Kidney epithelial cell (primary cell): ENCODE data around the gene RIPPLY1. TPM values are rescaled to one million over a fixed set of nuclear protein-coding genes. Genes with fewer than 3 reads are reported as not detected.

ENCODE experiments used
- DNase-seq: peaks from one replicate; pipeline ENCODE4 v3.0.0-alpha.2; 2010; ENCODE audit warnings: low read depth
- H3K27me3 ChIP-seq: 2 replicates; pipeline ENCODE4 v1.6.0; 2011; ENCODE audit warnings: low read length; ENCODE audit not compliant: control insufficient read depth, insufficient read depth
- H3K36me3 ChIP-seq: 2 replicates; pipeline ENCODE4 v1.5.1; 2011; ENCODE audit warnings: low read length; ENCODE audit not compliant: control insufficient read depth, insufficient read depth
- H3K4me3 ChIP-seq: 2 replicates; pipeline ENCODE4 v1.5.1; 2011; ENCODE audit warnings: low read depth, mild to moderate bottlenecking, control low read depth, low read length
- CTCF ChIP-seq: IDR thresholded peaks from 2 replicates; pipeline ENCODE4 v1.5.1; 2011; ENCODE audit warnings: mild to moderate bottlenecking, moderate library complexity, low read length, control low read depth, inconsistent platforms; ENCODE audit not compliant: insufficient read depth, poor library complexity, severe bottlenecking
- total RNA-seq: library from RNA; depleted of rRNA; stranded (reverse); fragments of >200 nt; gene quantifications from 2 replicates; pipeline ENCODE4 v1.2.3, GENCODE V29; 2015

Gene RIPPLY1
- total RNA-seq, 1 donor from 2014 or later = not detected

DNA sequence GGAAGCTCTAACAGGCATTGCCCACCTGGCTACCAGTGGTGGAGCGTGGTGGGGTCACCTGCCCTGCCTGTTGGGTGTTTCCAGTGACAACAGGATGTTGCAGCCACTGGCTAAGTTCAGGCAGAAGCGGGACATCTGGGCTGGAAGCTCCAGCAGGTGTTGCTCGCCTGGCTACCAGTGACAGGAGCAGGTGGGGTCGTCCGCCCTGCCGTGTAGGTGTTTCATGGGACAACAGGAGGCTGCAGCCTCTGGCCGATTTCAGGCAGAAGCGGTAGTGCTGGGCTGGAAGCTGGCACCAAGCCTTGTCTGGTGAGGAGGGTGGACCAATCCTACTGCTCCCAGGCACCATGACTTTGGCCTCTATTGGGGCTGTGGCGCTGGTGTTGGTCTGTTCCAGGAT, 39.4 kb downstream of the RIPPLY1 start:
- no peak for DNase-seq
- TF ChIP-seq CTCF = no peak
- Histone ChIP-seq H3K27me3 (no peaks in the 10 kb centered on the region), H3K4me3 (no peak overlapping the region), H3K36me3 (no peaks in the 10 kb centered on the region)

GRCh38 chrX:106862972-106863688, 40.0 kb downstream of the RIPPLY1 start:
- peak; percentile 48 for TF ChIP-seq CTCF
- Histone ChIP-seq H3K36me3 (no peaks in the 10 kb centered on the region), H3K27me3 (no peaks in the 10 kb centered on the region), H3K4me3 (no peak overlapping the region)
- no peak for DNase-seq

Other genes starting within 250 kb of the RIPPLY1 start
- 0.33 and 1.8 TPM in 2 replicates for gene RNF128, start 176.6 kb downstream of the RIPPLY1 start, total RNA-seq
- gene TBC1D8B, start 100.7 kb downstream of the RIPPLY1 start, total RNA-seq = 1.3 and 1.8 TPM in 2 replicates
- 0.13 TPM in 1 of 2 replicates, not detected in the other for gene CLDN2, start 17.1 kb upstream of the RIPPLY1 start, total RNA-seq
- 13.9 and 14.9 TPM in 2 replicates for gene MORC4, start 96.9 kb upstream of the RIPPLY1 start, total RNA-seq
- 13.1 and 20.8 TPM in 2 replicates for gene RBM41, start 215.5 kb upstream of the RIPPLY1 start, total RNA-seq